Fibroblast of lung (primary cell): ENCODE measurements around the gene STPG4.

Experiments
- CTCF ChIP-seq, 2 donors: IDR thresholded peaks in 1 of 2; conservative IDR thresholded peaks in 1 of 2; 1 replicate in 1 of 2; 2 replicates in 1 of 2; pipeline ENCODE4 v1.5.1; 2011 to 2012; ENCODE audit warnings: low read length in 2 of 2, control low read depth in 1 of 2, inconsistent platforms in 1 of 2, low read depth in 1 of 2, mild to moderate bottlenecking in 1 of 2
- EZH2 ChIP-seq: IDR thresholded peaks from 2 replicates; pipeline ENCODE4 v1.5.1; 2012; ENCODE audit warnings: low read length, control low read depth, mild to moderate bottlenecking; ENCODE audit errors: missing control alignments

DNA sequence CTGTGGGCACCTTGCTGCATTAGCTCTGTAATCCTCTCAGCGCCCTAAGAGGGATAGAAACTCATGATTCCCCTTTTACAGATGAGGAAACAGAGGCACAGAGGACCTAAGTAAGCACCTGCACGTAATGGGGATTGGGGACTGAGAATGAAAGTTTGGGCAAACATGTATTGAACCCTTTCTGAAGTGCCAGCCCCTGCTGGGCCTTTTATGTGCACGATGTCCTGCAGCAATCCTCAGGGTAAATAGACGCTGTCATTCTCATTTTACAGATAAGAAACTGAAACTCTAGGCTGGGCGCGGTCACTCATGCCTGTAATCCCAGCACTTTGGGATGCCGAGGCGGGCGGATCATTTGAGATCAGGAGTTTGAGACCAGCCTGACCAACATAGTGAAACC is 117.4 kb downstream of the STPG4 start:
- no peak for TF ChIP-seq EZH2
- no peak for TF ChIP-seq CTCF (conservative IDR thresholded peaks at IDR 0.05 in 1 of 2, IDR thresholded peaks at IDR 0.05 in 1 of 2; ENCODE audit: low read depth in 1 of 2, low read length in 2 of 2)
